Astrocyte of the spinal cord (primary cell): Measurements from ENCODE around the gene TRPC6.

Experiments used
- DNase-seq: peaks from one replicate; pipeline ENCODE4 v3.0.0; 2011; ENCODE audit warnings: low read depth, low spot score
- H3K4me3 ChIP-seq: 2 replicates; pipeline ENCODE4 v1.5.1; 2011; ENCODE audit warnings: low read depth, mild to moderate bottlenecking, low read length, moderate library complexity
- in situ Hi-C: cut with HindIII; loops from 2 replicates; pipeline ENCODE4 v1.10.0; 2017; ENCODE audit warnings: low sequenced_read_pairs
- TF ChIP-seq, protein P1 (sequence below): IDR thresholded peaks from 2 replicates; pipeline ENCODE4 v1.5.1; 2012; ENCODE audit warnings: low read depth, mild to moderate bottlenecking, low read length, inconsistent platforms

The TRPC6 gene

GRCh38 chr11:101574886-101575285 is 8.9 kb downstream of the TRPC6 start:
- in situ Hi-C loops = no loop called here
- TF ChIP-seq, protein P1, sequence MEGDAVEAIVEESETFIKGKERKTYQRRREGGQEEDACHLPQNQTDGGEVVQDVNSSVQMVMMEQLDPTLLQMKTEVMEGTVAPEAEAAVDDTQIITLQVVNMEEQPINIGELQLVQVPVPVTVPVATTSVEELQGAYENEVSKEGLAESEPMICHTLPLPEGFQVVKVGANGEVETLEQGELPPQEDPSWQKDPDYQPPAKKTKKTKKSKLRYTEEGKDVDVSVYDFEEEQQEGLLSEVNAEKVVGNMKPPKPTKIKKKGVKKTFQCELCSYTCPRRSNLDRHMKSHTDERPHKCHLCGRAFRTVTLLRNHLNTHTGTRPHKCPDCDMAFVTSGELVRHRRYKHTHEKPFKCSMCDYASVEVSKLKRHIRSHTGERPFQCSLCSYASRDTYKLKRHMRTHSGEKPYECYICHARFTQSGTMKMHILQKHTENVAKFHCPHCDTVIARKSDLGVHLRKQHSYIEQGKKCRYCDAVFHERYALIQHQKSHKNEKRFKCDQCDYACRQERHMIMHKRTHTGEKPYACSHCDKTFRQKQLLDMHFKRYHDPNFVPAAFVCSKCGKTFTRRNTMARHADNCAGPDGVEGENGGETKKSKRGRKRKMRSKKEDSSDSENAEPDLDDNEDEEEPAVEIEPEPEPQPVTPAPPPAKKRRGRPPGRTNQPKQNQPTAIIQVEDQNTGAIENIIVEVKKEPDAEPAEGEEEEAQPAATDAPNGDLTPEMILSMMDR = no peak
- no peak overlapping the region for H3K4me3 ChIP-seq
- DNase-seq = no peak

DNA sequence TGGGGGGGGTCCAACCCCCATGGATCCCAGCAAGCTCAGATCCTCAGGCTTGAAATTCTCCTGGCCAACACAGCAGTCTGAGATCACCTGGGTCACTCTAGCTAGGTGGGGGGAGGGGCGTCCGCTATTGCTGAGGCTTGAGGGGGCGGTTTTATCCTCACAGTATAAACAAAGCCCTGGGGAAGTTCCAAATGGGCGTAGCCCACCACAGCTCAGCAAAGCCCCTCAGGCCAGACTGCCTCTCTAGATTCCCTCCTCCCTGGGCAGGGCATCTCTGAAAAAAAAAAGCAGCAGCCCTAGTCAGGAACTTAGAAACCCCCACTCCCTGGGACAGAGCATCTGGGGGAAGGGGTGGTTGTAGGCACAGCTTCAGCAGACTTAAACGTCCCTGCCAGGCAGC is 16.7 kb downstream of the TRPC6 start:
- in situ Hi-C loops = no loop called here
- TF ChIP-seq, protein P1 = no peak
- DNase-seq = no peak
- no peak overlapping the region for H3K4me3 ChIP-seq

GRCh38 chr11:101566626-101567025 is 17.2 kb downstream of the TRPC6 start:
- DNase-seq = no peak
- H3K4me3 ChIP-seq = no peak overlapping the region
- TF ChIP-seq, protein P1 = no peak
- in situ Hi-C loops = no loop called here

- TF ChIP-seq, protein P1 = no peak
- in situ Hi-C loops = no loop called here
- DNase-seq = no peak
- no peak overlapping the region for H3K4me3 ChIP-seq
Observed at GRCh38 chr11:101563166-101563565, 20.6 kb downstream of the TRPC6 start.

DNA sequence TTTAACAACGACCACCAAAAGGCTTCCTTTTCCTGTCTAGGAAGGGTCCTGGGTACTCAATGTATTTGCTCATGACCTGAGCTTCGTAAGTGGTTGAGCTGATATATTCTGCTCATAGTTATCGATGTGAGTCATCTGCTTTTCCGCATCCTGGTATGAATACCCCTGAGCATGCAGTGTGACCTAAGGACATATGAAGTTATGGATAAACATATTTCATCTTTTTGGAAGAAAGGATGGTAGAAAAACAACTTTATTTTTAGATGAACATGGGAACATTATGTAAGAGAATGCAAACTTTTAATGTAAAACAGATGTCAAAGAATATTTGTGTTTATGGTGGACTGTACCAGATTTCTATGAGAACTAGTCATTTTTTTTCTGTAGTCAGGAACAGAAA is 28.4 kb downstream of the TRPC6 start:
- H3K4me3 ChIP-seq = no peak overlapping the region
- TF ChIP-seq, protein P1 = no peak
- DNase-seq = peak; percentile 53
- in situ Hi-C loops = no loop called here

DNA sequence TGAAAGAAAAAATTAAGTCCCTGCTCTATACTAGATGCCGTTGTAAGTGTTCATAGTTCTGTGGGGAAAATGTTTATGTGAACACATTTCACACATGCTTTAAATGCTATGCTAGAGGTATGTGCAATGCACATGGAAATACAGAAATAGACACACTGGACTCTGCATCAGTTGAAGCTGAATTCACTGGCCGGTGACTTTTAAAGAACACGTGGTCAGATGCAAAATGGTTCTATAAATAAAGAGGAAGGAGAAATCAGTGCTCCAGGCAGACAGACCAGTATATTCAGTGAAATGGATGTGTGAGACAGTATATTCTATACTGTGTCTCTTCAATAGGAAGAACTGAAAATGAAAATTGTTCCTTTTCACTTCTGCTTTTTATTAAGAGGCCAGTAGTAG is 29.9 kb downstream of the TRPC6 start:
- in situ Hi-C loops = no loop called here
- no peak for DNase-seq
- no peak overlapping the region for H3K4me3 ChIP-seq
- TF ChIP-seq, protein P1 = no peak

DNA sequence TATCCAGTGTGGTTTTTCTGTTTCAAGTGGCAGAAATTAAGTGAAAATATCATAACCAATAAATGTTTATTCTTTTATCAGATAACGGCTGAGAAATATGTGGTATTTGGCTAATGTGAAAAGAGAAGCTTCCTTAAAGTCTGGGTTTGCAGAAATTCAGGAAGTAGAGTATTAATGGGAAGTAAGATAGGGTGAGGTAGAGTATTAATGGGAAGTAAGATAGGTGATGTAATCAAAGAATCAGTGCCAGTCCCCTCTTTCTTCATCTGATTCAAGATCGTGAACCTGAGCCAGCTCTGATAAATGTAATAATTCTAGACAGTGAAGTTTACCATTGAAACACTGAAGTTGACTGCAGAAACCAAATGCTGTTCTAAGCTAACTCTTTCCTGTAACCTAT is 30.9 kb downstream of the TRPC6 start:
- no peak for DNase-seq
- in situ Hi-C loops = no loop called here
- TF ChIP-seq, protein P1 = no peak
- no peak overlapping the region for H3K4me3 ChIP-seq
